Body of pancreas (tissue), 4 donors: ENCODE results near the gene NISCH. TPM values are rescaled to one million over a fixed set of nuclear protein-coding genes. Genes with fewer than 3 reads are reported as not detected.

Experiments
- ATAC-seq: fragments of 150-250 bp; one replicate; pipeline ENCODE4 v1.9.1; 2016
- DNase-seq, 4 donors: peaks; one replicate each; pipeline ENCODE4 v3.0.0-alpha.2; 2019
- H3K27ac ChIP-seq, 4 donors: fragments of 200-600 bp; sonication (generic); 1 replicate in 3 of 4; 2 replicates in 1 of 4; pipeline versions ENCODE4 v1.5.1 to v1.6.1; 2016 to 2019; ENCODE audit warnings: mild to moderate bottlenecking in 1 of 4, mixed read lengths in 1 of 4, moderate library complexity in 1 of 4
- H3K27me3 ChIP-seq, 2 donors: fragments of 200-600 bp; sonication (generic); one replicate each; pipeline ENCODE4 v1.6.0; 2016; ENCODE audit warnings: mild to moderate bottlenecking in 1 of 2
- H3K36me3 ChIP-seq, 2 donors: fragments of 200-600 bp; sonication (generic); replicated peaks in 1 of 2; 2 replicates each; pipeline ENCODE4 v1.5.1; 2016; ENCODE audit warnings: low read depth in 2 of 2; ENCODE audit not compliant: insufficient read depth in 1 of 2
- H3K4me1 ChIP-seq: fragments of 200-600 bp; sonication (generic); one replicate; pipeline ENCODE4 v1.6.0; 2016
- H3K4me3 ChIP-seq, 2 donors: fragments of 200-600 bp; sonication (generic); 1 replicate in 1 of 2; 2 replicates in 1 of 2; pipeline ENCODE4 v1.5.1; 2016 to 2019
- H3K9me3 ChIP-seq, 3 donors: fragments of 200-600 bp; sonication (generic); 1 replicate in 2 of 3; 2 replicates in 1 of 3; pipeline ENCODE4 v1.5.1; 2016
- POLR2A ChIP-seq, 3 donors: fragments of 450-650 bp; IDR thresholded peaks; one replicate each; pipeline ENCODE4 v1.6.1; 2016; ENCODE audit warnings: antibody characterized with exemption in 3 of 3, mild to moderate bottlenecking in 2 of 3
- WGBS, 2 donors: methylation state at CpG; one replicate each; pipeline ENCODE4 v1.1.5; 2017; 5-methylcytosine and 5-hydroxymethylcytosine counted together
- intact Hi-C: fragments of 100-400 bp; cut with DNase I; formaldehyde crosslinking; loops from one replicate; pipeline ENCODE4 v1.15.1; 2023
- total RNA-seq, 2 donors: library from RNA; depleted of rRNA; stranded (reverse); fragments of >200 nt; gene quantifications; one replicate each; pipeline ENCODE4 v1.1.0, GENCODE V29; 2016
- TF ChIP-seq, protein P1 (sequence below), 7 experiments: fragments of 450-650 bp in 4 of 7; fragments of 200-600 bp in 3 of 7; sonication (generic) in 3 of 7; IDR thresholded peaks; one replicate each; pipeline ENCODE4 v1.5.1; 2016 to 2019; ENCODE audit warnings: antibody characterized with exemption in 7 of 7

Gene NISCH
- 100 to 1,000 TPM in 1 of 2 donors, 10 to 100 TPM in 1; 58.9 to 115 TPM for total RNA-seq

DNA sequence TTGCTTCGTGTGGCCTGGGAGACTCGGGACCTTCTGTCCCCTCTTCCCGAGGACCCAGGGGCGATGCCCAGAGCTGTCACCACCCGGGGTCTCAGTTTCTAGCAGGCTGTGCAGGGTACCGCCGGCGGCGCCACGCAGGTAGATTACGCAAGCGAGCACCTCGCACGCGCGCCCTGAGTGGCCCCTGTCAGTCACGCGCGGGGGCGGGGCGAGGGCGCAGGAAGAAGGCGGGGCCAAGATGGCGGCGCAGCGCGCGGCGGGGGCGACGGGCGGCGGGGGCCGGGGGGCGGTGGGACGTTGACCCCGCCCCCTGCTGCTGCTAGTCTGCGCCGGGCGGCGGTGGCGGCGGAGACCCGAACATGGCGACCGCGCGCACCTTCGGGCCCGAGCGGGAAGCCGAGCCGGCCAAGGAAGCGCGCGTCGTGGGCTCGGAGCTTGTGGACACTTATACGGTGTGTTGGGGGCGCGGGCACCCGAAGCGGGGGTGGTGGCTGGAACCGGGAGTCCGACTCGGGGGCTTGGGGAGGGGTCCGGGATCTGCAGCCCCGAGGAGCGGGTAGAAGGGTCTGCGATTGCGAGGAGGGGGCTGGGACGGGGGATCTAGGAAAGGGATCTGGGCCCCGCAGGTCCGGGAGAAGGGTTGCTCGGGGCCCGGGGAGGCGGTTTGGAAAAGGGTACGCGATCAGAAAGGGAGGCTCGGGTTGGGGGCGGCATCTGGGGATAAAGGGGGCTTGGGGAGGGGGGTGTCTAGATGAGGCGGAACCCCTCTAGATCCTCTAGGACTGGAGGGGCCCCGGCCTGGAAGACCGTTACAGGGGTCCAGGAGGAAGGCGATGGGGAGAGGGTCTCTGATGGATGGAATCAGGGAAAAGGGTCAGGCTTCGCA is at the start of gene NISCH:
Gene NISCH, plus strand, starts transcription at position 322 of the 886 bp plus-strand sequence. Its CDS starts 38 bp downstream, at position 360.
- Histone ChIP-seq H3K27me3 (no peaks in the 10 kb centered on the region), H3K4me1 (peaks cover 39% of the 10 kb centered on the region), H3K9me3 (no peaks in the 10 kb centered on the region), H3K27ac (peak within 1 kb of the TSS; percentile 81 to 93 (median 92)), H3K36me3 (peaks cover 0 to 6% of the 10 kb centered on the region in 2 donors), H3K4me3 (peak within 1 kb of the TSS; percentile 69 to 88)
- ATAC-seq, result peak; percentile 90
- 1 to 2% methylated on average over 33 to 80 of the region's 86 CpGs for WGBS, 2 donors
- TF ChIP-seq, protein P1, sequence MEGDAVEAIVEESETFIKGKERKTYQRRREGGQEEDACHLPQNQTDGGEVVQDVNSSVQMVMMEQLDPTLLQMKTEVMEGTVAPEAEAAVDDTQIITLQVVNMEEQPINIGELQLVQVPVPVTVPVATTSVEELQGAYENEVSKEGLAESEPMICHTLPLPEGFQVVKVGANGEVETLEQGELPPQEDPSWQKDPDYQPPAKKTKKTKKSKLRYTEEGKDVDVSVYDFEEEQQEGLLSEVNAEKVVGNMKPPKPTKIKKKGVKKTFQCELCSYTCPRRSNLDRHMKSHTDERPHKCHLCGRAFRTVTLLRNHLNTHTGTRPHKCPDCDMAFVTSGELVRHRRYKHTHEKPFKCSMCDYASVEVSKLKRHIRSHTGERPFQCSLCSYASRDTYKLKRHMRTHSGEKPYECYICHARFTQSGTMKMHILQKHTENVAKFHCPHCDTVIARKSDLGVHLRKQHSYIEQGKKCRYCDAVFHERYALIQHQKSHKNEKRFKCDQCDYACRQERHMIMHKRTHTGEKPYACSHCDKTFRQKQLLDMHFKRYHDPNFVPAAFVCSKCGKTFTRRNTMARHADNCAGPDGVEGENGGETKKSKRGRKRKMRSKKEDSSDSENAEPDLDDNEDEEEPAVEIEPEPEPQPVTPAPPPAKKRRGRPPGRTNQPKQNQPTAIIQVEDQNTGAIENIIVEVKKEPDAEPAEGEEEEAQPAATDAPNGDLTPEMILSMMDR (IDR thresholded peaks at IDR 0.05), result no peak
- peak; percentile 35 to 81 (median 77) for TF ChIP-seq POLR2A (IDR thresholded peaks at IDR 0.05)
- peak; percentile 91 to 94 (median 92) for DNase-seq
- intact Hi-C loops, result loop anchor here (10.0 kb wide), 1 partner anchor 79 kb away; the partner anchor contains the start of genes NT5DC2 and UQCC5

DNA sequence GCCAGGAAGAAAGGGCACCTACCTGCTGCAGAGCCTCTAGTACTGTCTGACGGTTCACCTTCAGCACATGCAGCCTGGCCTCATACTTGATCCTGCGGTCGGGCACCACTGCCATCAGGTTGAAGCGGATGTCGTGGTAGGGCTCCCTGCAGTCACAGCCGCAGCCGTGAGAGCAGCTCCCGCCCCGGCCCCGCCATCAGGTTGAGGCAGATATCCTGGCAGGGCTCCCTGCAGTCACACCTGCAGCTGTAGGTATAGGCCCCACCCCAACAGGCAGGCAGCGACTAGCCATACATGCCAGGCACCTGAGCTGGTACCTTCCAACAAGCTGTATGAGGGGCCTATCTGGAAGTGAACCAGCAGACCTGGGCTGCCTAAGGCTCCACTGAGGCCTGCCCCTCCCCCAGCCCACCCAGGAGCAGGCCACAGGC is 49.2 kb upstream of the NISCH start:
- WGBS, 2 donors, result 85% methylated on average over 11 of the region's 11 CpGs; no CpG with 5 or more reads in 1 of the 2 donors
- H3K27ac ChIP-seq, result no peak overlapping the region
- no peak overlapping the region for H3K4me3 ChIP-seq
- ATAC-seq, result no peak
- H3K36me3 ChIP-seq, result peaks cover 5 to 29% of the 10 kb centered on the region in 2 donors
- DNase-seq, result peak in 1 of 4 donors; percentile 13
- intact Hi-C loops, result no loop called here
- H3K9me3 ChIP-seq, result no peaks in the 10 kb centered on the region
- H3K4me1 ChIP-seq, result peaks cover 24% of the 10 kb centered on the region
- no peak for TF ChIP-seq POLR2A (IDR thresholded peaks at IDR 0.05)
- TF ChIP-seq, protein P1 (IDR thresholded peaks at IDR 0.05), result no peak
- H3K27me3 ChIP-seq, result no peaks in the 10 kb centered on the region

DNA sequence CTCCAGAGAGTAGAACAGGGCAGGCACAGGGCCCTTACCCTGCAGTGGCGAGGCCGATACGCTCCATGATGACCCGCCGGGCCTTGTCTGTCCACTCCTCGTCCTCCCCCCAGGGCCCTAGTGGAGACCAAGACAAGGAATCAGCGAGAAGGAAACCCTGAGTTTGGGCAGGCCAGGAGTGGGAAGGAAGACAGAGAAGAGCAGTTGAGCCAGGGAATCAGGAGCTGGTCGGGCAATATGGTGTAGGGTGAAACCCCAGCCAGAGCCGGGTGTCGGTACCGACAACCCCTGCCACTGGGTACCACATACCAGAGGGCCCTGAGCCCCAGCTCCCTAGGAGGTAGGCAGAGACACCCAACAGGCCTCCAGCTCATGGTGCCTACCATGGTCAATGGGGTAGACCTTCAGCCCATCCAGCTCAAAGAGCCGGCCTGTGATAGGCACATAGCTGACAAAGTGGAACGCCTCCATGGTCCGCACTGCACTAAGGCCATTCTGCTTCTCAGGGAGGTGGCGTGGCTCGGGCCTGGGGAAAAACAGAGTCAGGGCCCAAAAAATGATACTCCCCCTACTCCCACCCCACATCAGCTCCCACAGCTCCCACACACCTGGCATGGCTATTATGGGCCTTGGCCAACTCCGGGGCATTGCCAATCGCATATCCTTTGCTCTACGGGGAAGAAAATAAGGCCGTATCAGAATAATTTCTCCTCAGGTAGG is 48.5 kb upstream of the NISCH start:
- Histone ChIP-seq H3K4me3 (no peak overlapping the region), H3K9me3 (no peaks in the 10 kb centered on the region), H3K27ac (no peak overlapping the region), H3K4me1 (peaks cover 31% of the 10 kb centered on the region), H3K27me3 (no peaks in the 10 kb centered on the region), H3K36me3 (peaks cover 5 to 27% of the 10 kb centered on the region in 2 donors)
- DNase-seq (peak in 1 of 4 donors; percentile 10), ATAC-seq (no peak)
- 86 to 96% methylated on average over 17 to 20 of the region's 20 CpGs for WGBS, 2 donors
- intact Hi-C loops, result no loop called here
- TF ChIP-seq, protein P1 (IDR thresholded peaks at IDR 0.05), result no peak
- no peak for TF ChIP-seq POLR2A (IDR thresholded peaks at IDR 0.05)

DNA sequence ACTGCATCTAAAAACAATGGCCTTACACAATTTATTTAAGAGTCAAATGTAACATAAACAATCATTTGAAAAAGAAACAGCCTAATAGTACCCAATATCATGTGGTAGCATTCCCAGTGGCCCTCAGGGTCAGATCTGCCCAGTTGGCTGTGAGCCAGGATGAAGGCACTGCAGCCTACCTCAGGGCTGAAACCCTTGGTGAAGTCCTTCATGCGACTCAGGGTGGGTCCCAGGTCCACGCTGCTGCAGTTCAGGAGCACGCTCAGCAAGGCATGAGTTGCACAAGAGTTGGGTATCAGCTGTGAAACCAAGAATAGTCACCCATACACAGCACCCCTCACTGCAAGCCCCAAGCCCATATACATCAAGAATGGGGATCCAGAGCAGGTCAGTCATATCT is 47.6 kb upstream of the NISCH start:
- intact Hi-C loops, result no loop called here
- peak in 2 of 4 donors; percentile 24 to 49 for DNase-seq
- no peak for ATAC-seq
- H3K9me3 ChIP-seq, result no peaks in the 10 kb centered on the region
- H3K4me1 ChIP-seq, result peaks cover 39% of the 10 kb centered on the region
- 84 to 86% methylated on average over 3 of the region's 3 CpGs for WGBS, 2 donors
- no peak overlapping the region for H3K4me3 ChIP-seq
- H3K27ac ChIP-seq, result no peak overlapping the region
- H3K36me3 ChIP-seq, result peaks cover 5 to 21% of the 10 kb centered on the region in 2 donors
- TF ChIP-seq, protein P1 (IDR thresholded peaks at IDR 0.05), result no peak
- no peak for TF ChIP-seq POLR2A (IDR thresholded peaks at IDR 0.05)
- H3K27me3 ChIP-seq, result no peaks in the 10 kb centered on the region
